BLaER1 treated with 17β-estradiol and CSF1 and Interleukin-3, amounts not matched to agents 10 nM and 100 nM (cell line): ENCODE results near the gene HNRNPA3.

Experiments
- H3K27ac ChIP-seq, 11 experiments: shearing (Covaris generic); formaldehyde crosslinking; 2 replicates each; pipeline ENCODE4 v1.8.1; 2022
- H3K27me3 ChIP-seq, 11 experiments: shearing (Covaris generic); formaldehyde crosslinking; 2 replicates each; pipeline ENCODE4 v1.8.1; 2022
- H3K36me3 ChIP-seq, 11 experiments: shearing (Covaris generic); formaldehyde crosslinking; 2 replicates each; pipeline ENCODE4 v1.8.1; 2022
- H3K4me1 ChIP-seq, 10 experiments: shearing (Covaris generic); formaldehyde crosslinking; 2 replicates each; pipeline ENCODE4 v1.8.1; 2022
- H3K4me2 ChIP-seq, 11 experiments: shearing (Covaris generic); formaldehyde crosslinking; 2 replicates each; pipeline ENCODE4 v1.8.1; 2022
- H3K4me3 ChIP-seq, 10 experiments: shearing (Covaris generic); formaldehyde crosslinking; 2 replicates each; pipeline ENCODE4 v1.8.1; 2022
- H3K9ac ChIP-seq, 11 experiments: shearing (Covaris generic); formaldehyde crosslinking; 2 replicates each; pipeline ENCODE4 v1.8.1; 2022
- H3K9me3 ChIP-seq, 11 experiments: shearing (Covaris generic); formaldehyde crosslinking; replicated peaks in 1 of 11; 2 replicates each; pipeline ENCODE4 v1.8.1; 2022
- H4K20me1 ChIP-seq, 11 experiments: shearing (Covaris generic); formaldehyde crosslinking; 2 replicates each; pipeline ENCODE4 v1.8.1; 2022
- Cebpa-rat ChIP-seq, 11 experiments: shearing (Covaris generic); IDR thresholded peaks; 2 replicates each; pipeline ENCODE4 v1.8.1; 2022

Gene HNRNPA3

GRCh38 chr2:177257471-177257870, 44.9 kb downstream of the HNRNPA3 start:
- Histone ChIP-seq H4K20me1 (peaks cover 97 to 100% (median 100%) of the 10 kb centered on the region in 11 experiments), H3K36me3 (peaks cover 63 to 96% (median 85%) of the 10 kb centered on the region in 11 experiments), H3K4me3 (no peak overlapping the region), H3K4me2 (peak overlapping the region in 8 of 11 experiments; percentile 1 to 98 (median 20); a peak in 10 of 22 replicates), H3K9ac (peak overlapping the region in 2 of 11 experiments; percentile 11 to 54; a peak in 2 of 22 replicates), H3K27ac (peak overlapping the region in 1 of 11 experiments; percentile 24; a peak in 1 of 22 replicates), H3K27me3 (no peaks in the 10 kb centered on the region), H3K9me3 (peaks cover 0 to 31% (median 25%) of the 10 kb centered on the region in 11 experiments; a peak in 19 of 22 replicates), H3K4me1 (peaks cover 52 to 91% (median 70%) of the 10 kb centered on the region in 10 experiments)
- no peak for TF ChIP-seq Cebpa-rat (IDR thresholded peaks at IDR 0.05)

DNA sequence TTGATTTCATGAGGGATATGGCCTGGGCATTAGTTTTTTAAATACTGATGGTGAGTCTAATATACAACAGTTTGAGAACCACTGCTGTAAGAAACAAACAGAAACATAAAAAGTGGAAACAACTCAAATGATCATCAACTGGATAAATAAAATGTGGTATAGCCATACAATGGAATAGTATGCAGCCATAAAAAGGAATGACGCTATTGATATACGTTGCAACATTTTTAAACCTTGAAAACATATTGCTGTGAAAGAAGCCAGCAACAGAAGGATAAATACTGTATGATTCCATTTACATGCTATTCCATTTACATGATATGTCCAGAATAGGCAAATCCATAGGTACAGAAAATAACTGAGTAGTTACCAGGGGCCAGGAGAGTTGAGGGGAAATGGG, 45.5 kb downstream of the HNRNPA3 start:
- H3K36me3 ChIP-seq, result peaks cover 58 to 90% (median 80%) of the 10 kb centered on the region in 11 experiments
- no peak overlapping the region for H3K4me3 ChIP-seq
- no peak for TF ChIP-seq Cebpa-rat (IDR thresholded peaks at IDR 0.05)
- H3K9ac ChIP-seq, result peak overlapping the region in 1 of 11 experiments; percentile 54; a peak in 1 of 22 replicates
- H3K4me2 ChIP-seq, result peak overlapping the region in 6 of 11 experiments; percentile 1 to 98 (median 40); a peak in 6 of 22 replicates
- peaks cover 46 to 85% (median 64%) of the 10 kb centered on the region in 10 experiments for H3K4me1 ChIP-seq
- H3K9me3 ChIP-seq, result peaks cover 0 to 31% (median 25%) of the 10 kb centered on the region in 11 experiments; a peak in 19 of 22 replicates
- H3K27ac ChIP-seq, result no peak overlapping the region
- peaks cover 91 to 100% (median 100%) of the 10 kb centered on the region in 11 experiments for H4K20me1 ChIP-seq
- H3K27me3 ChIP-seq, result no peaks in the 10 kb centered on the region

DNA sequence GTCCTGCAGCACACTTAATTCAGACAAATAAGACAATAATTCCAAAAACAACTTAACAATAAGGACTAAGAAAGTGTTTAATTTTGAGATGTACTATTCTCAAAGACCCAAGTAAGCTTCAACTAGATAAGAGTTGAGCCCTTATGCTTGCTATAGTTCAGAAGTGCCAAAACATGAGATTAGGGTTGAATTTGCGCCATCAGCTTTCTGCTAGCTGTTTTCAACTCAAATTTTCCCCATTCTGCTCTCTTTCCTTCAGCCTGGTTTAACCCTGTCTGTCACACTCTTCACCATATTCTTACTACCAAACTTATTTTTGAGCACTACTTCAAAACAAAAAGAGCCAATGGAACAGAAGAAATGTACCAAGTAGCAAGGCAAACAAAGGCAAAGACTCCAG, 47.8 kb downstream of the HNRNPA3 start:
- Histone ChIP-seq H4K20me1 (peaks cover 68 to 80% (median 79%) of the 10 kb centered on the region in 11 experiments), H3K4me2 (peak overlapping the region; percentile 80 to 98 (median 93); a peak in 21 of 22 replicates), H3K9ac (peak overlapping the region in 6 of 11 experiments; percentile 98 to 100 (median 100); a peak in 8 of 22 replicates), H3K36me3 (peaks cover 35 to 68% (median 59%) of the 10 kb centered on the region in 11 experiments), H3K27me3 (no peaks in the 10 kb centered on the region), H3K9me3 (peaks cover 0 to 31% (median 25%) of the 10 kb centered on the region in 11 experiments; a peak in 19 of 22 replicates), H3K4me1 (peaks cover 36 to 62% (median 42%) of the 10 kb centered on the region in 10 experiments), H3K27ac (peak overlapping the region in 5 of 11 experiments; percentile 16 to 100 (median 99); a peak in 5 of 22 replicates), H3K4me3 (peak overlapping the region in 8 of 10 experiments; percentile 11 to 93 (median 92); a peak in 11 of 20 replicates)
- TF ChIP-seq Cebpa-rat (IDR thresholded peaks at IDR 0.05), result no peak

DNA sequence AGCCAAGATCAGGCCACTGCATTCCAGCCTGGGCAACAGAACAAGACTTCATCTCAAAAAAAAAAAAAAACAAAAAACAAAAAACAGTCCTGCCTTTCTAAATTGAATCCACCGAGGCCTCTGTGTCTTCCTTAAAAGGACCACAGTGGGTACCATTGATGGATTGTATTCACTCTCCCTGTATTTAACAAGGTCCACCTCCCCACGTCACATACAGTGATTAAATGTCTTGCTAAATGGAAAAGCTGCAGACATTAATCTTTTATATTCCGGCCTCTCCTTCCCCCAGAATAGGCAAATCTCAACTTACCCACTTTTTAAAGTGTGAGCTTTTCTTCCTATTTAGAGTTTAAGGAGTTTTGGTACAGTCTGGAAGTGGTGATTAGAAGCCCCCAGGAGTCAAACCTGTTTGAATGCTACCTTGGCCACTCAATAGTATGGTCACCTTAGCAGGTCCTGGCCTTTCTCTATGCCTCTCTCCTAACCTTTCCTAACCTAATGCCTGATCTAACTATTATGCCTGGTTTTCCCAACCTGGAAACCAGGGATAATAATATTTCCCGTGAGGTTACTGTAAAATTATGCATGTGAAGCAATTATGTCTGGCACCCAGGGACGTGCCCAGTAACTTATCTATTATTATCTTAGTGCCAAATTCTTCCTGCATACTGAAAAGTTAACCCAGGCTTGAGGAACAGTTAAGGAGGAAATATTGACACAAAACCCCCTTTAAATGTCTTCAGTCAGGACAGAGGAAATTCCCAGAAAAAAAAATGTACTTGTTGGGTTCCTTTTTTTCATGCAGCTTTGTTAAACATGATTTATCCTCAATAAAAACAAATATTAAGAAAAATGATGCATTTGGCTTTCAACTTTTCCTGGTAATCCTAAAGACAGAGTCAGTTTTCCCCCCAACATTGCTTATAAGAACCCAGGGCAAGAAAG, 48.8 kb downstream of the HNRNPA3 start:
- no peak for TF ChIP-seq Cebpa-rat (IDR thresholded peaks at IDR 0.05)
- peak overlapping the region; percentile 99 to 100 (median 100) for H3K27ac ChIP-seq
- no peaks in the 10 kb centered on the region for H3K27me3 ChIP-seq
- peak overlapping the region; percentile 98 to 100 (median 100) for H3K9ac ChIP-seq
- H3K4me2 ChIP-seq, result peak overlapping the region; percentile 80 to 98 (median 93)
- H3K4me1 ChIP-seq, result peaks cover 35 to 60% (median 40%) of the 10 kb centered on the region in 10 experiments
- H3K36me3 ChIP-seq, result peaks cover 28 to 57% (median 51%) of the 10 kb centered on the region in 11 experiments
- H4K20me1 ChIP-seq, result peaks cover 58 to 70% (median 69%) of the 10 kb centered on the region in 11 experiments
- H3K4me3 ChIP-seq, result peak overlapping the region; percentile 87 to 95 (median 92)
- peaks cover 0 to 31% (median 25%) of the 10 kb centered on the region in 11 experiments; a peak in 19 of 22 replicates for H3K9me3 ChIP-seq

GRCh38 chr2:177262092-177262491, 49.5 kb downstream of the HNRNPA3 start:
- peaks cover 23 to 50% (median 44%) of the 10 kb centered on the region in 11 experiments for H3K36me3 ChIP-seq
- H3K9me3 ChIP-seq, result peaks cover 0 to 31% (median 25%) of the 10 kb centered on the region in 11 experiments; a peak in 19 of 22 replicates
- TF ChIP-seq Cebpa-rat (IDR thresholded peaks at IDR 0.05), result no peak
- peak overlapping the region; percentile 87 to 95 (median 92) for H3K4me3 ChIP-seq
- peaks cover 51 to 63% (median 62%) of the 10 kb centered on the region in 11 experiments for H4K20me1 ChIP-seq
- no peaks in the 10 kb centered on the region for H3K27me3 ChIP-seq
- H3K4me2 ChIP-seq, result peak overlapping the region; percentile 80 to 98 (median 93)
- peak overlapping the region; percentile 99 to 100 (median 100) for H3K27ac ChIP-seq
- peaks cover 37 to 60% (median 43%) of the 10 kb centered on the region in 10 experiments for H3K4me1 ChIP-seq
- peak overlapping the region; percentile 98 to 100 (median 100) for H3K9ac ChIP-seq

DNA sequence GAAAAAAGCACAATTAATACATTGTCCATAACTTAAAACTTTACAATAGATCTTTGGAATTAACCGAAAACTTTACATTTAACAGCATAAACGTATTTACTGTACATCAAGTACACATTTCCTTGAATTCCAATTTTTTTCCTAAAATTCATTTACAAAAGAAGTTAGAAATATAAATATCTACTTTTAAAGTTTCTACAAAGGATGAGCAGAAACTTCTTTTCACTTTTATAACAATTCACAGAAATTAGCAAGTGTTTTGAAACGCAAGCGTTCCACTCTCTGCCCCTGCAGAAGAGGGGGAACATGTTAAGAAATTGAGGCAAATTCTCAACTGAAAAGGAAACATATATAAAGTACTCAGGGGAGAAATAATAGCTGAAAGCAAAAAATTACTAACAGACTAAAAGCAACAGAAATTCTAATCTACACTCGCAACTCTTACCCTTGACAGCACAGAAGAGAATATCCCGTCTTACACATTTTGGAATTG, 50.4 kb downstream of the HNRNPA3 start:
- H3K4me1 ChIP-seq, result peaks cover 30 to 60% (median 46%) of the 10 kb centered on the region in 10 experiments
- no peaks in the 10 kb centered on the region for H3K27me3 ChIP-seq
- TF ChIP-seq Cebpa-rat (IDR thresholded peaks at IDR 0.05), result no peak
- H3K4me3 ChIP-seq, result peak overlapping the region; percentile 87 to 95 (median 92)
- peaks cover 42 to 54% (median 53%) of the 10 kb centered on the region in 11 experiments; a peak in 21 of 22 replicates for H4K20me1 ChIP-seq
- peaks cover 14 to 41% (median 35%) of the 10 kb centered on the region in 11 experiments for H3K36me3 ChIP-seq
- H3K9ac ChIP-seq, result peak overlapping the region; percentile 98 to 100 (median 100)
- peak overlapping the region; percentile 80 to 98 (median 93); a peak in 19 of 22 replicates for H3K4me2 ChIP-seq
- peak overlapping the region; percentile 99 to 100 (median 100) for H3K27ac ChIP-seq
- H3K9me3 ChIP-seq, result peaks cover 0 to 25% (median 21%) of the 10 kb centered on the region in 11 experiments; a peak in 19 of 22 replicates

- Histone ChIP-seq H3K9ac (peak overlapping the region; percentile 98 to 100 (median 100)), H3K27ac (peak overlapping the region; percentile 99 to 100 (median 100)), H3K4me3 (peak overlapping the region; percentile 87 to 95 (median 92)), H3K4me1 (peaks cover 30 to 63% (median 48%) of the 10 kb centered on the region in 10 experiments), H3K27me3 (no peaks in the 10 kb centered on the region), H4K20me1 (peaks cover 37 to 48% (median 47%) of the 10 kb centered on the region in 11 experiments; a peak in 21 of 22 replicates), H3K9me3 (peaks cover 0 to 19% (median 15%) of the 10 kb centered on the region in 11 experiments; a peak in 18 of 22 replicates), H3K4me2 (peak overlapping the region; percentile 80 to 98 (median 93); a peak in 20 of 22 replicates), H3K36me3 (peaks cover 8 to 35% (median 29%) of the 10 kb centered on the region in 11 experiments)
- TF ChIP-seq Cebpa-rat (IDR thresholded peaks at IDR 0.05), result peak; percentile 94 to 100 (median 99)
Observed at GRCh38 chr2:177263451-177264208, 51.0 kb downstream of the HNRNPA3 start.
